ENCODE measurements around the gene WDR45. TPM values are rescaled to one million over a fixed set of nuclear protein-coding genes. Genes with fewer than 3 reads are reported as not detected.

Gene WDR45
- polyA plus RNA-seq, 1 donor (not counting 4 experiments of a cell fraction or from before 2014, with no cell fraction given), result 43.1 TPM

DNA sequence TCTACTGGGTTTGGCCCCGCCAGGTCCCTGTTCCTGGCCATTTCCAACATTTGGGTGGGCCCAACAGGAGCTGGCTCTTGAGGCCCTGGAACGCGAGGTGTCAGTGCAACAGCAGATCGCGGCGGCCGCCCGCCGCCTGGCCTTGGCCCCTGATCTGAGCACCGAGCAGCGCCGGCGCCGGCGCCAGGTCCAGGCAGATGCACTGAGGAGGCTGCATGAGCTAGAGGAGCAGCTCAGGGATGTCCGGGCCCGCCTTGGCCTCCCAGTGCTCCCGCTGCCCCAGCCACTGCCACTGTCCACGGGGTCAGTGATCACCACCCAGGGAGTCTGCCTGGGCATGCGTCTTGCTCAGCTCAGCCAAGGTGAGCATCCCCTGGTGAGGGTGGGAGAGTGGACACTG, 15.4 kb downstream of the WDR45 start:
- H3K4me2 ChIP-seq (ENCODE audit: control insufficient read depth, extremely low read depth, insufficient read depth, low read depth, low read length), result no peak overlapping the region
- DNase-seq (ENCODE audit: low read depth, low spot score) (no peak), FAIRE-seq (no peak)
- H3K36me3 ChIP-seq (ENCODE audit: control insufficient read depth in 2 of 2, extremely low read depth in 1 of 2, insufficient read depth in 2 of 2, low read length in 2 of 2), result peaks cover 8 to 23% of the 10 kb centered on the region in 2 experiments
- H2AFZ ChIP-seq (ENCODE audit: control insufficient read depth, low read length), result no peak overlapping the region
- no peaks in the 10 kb centered on the region for H3K9me1 ChIP-seq (ENCODE audit: control insufficient read depth, extremely low read depth, insufficient read depth, low read length)
- dilution Hi-C loops (cut with MboI; ENCODE audit: extremely low pct_ligation_motif_present, low sequenced_read_pairs), result no loop called here
- no peaks in the 10 kb centered on the region for H4K20me1 ChIP-seq (ENCODE audit: control insufficient read depth, extremely low read depth, insufficient read depth, low read length)
- no peaks in the 10 kb centered on the region for H3K9me3 ChIP-seq (ENCODE audit: control insufficient read depth, low read depth, low read length)
- no peak overlapping the region for H3K9ac ChIP-seq (ENCODE audit: control insufficient read depth, extremely low read depth, insufficient read depth, low read length)
- H3K4me1 ChIP-seq (ENCODE audit: control insufficient read depth, extremely low read depth, insufficient read depth, low read length), result peaks cover 5% of the 10 kb centered on the region
- H3K27me3 ChIP-seq (ENCODE audit: control insufficient read depth, extremely low read depth, insufficient read depth, low read length), result no peaks in the 10 kb centered on the region
- TF ChIP-seq, protein P1, sequence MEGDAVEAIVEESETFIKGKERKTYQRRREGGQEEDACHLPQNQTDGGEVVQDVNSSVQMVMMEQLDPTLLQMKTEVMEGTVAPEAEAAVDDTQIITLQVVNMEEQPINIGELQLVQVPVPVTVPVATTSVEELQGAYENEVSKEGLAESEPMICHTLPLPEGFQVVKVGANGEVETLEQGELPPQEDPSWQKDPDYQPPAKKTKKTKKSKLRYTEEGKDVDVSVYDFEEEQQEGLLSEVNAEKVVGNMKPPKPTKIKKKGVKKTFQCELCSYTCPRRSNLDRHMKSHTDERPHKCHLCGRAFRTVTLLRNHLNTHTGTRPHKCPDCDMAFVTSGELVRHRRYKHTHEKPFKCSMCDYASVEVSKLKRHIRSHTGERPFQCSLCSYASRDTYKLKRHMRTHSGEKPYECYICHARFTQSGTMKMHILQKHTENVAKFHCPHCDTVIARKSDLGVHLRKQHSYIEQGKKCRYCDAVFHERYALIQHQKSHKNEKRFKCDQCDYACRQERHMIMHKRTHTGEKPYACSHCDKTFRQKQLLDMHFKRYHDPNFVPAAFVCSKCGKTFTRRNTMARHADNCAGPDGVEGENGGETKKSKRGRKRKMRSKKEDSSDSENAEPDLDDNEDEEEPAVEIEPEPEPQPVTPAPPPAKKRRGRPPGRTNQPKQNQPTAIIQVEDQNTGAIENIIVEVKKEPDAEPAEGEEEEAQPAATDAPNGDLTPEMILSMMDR (optimal IDR thresholded peaks at IDR 0.05 in 1 of 3, IDR thresholded peaks at IDR 0.05 in 1 of 3, conservative IDR thresholded peaks at IDR 0.05 in 1 of 3; ENCODE audit: extremely low read depth in 1 of 3, insufficient read depth in 2 of 3, low read length in 3 of 3), result no peak
- no peak for TF ChIP-seq EZH2 (IDR thresholded peaks at IDR 0.05; ENCODE audit: low read length)
- no peak overlapping the region for H3K4me3 ChIP-seq (ENCODE audit: control insufficient read depth in 2 of 3, extremely low read depth in 1 of 3, insufficient read depth in 2 of 3, low read depth in 1 of 3, low read length in 3 of 3)
- H3K27ac ChIP-seq (ENCODE audit: control insufficient read depth, insufficient read depth, low read length), result no peak overlapping the region
- H3K79me2 ChIP-seq (ENCODE audit: control insufficient read depth, insufficient read depth, low read length), result peaks cover 17% of the 10 kb centered on the region

GRCh38 chrX:49063715-49064114, 16.0 kb downstream of the WDR45 start:
- no peaks in the 10 kb centered on the region for H3K27me3 ChIP-seq (ENCODE audit: control insufficient read depth, extremely low read depth, insufficient read depth, low read length)
- peaks cover 17% of the 10 kb centered on the region for H3K79me2 ChIP-seq (ENCODE audit: control insufficient read depth, insufficient read depth, low read length)
- no peaks in the 10 kb centered on the region for H3K9me3 ChIP-seq (ENCODE audit: control insufficient read depth, low read depth, low read length)
- DNase-seq (ENCODE audit: low read depth, low spot score) (no peak), FAIRE-seq (no peak)
- no peaks in the 10 kb centered on the region for H3K9me1 ChIP-seq (ENCODE audit: control insufficient read depth, extremely low read depth, insufficient read depth, low read length)
- H3K27ac ChIP-seq (ENCODE audit: control insufficient read depth, insufficient read depth, low read length), result no peak overlapping the region
- peaks cover 5% of the 10 kb centered on the region for H3K4me1 ChIP-seq (ENCODE audit: control insufficient read depth, extremely low read depth, insufficient read depth, low read length)
- dilution Hi-C loops (cut with MboI; ENCODE audit: extremely low pct_ligation_motif_present, low sequenced_read_pairs), result no loop called here
- peaks cover 8 to 20% of the 10 kb centered on the region in 2 experiments for H3K36me3 ChIP-seq (ENCODE audit: control insufficient read depth in 2 of 2, extremely low read depth in 1 of 2, insufficient read depth in 2 of 2, low read length in 2 of 2)
- no peak overlapping the region for H2AFZ ChIP-seq (ENCODE audit: control insufficient read depth, low read length)
- no peak overlapping the region for H3K4me3 ChIP-seq (ENCODE audit: control insufficient read depth in 2 of 3, extremely low read depth in 1 of 3, insufficient read depth in 2 of 3, low read depth in 1 of 3, low read length in 3 of 3)
- H3K4me2 ChIP-seq (ENCODE audit: control insufficient read depth, extremely low read depth, insufficient read depth, low read depth, low read length), result no peak overlapping the region
- no peaks in the 10 kb centered on the region for H4K20me1 ChIP-seq (ENCODE audit: control insufficient read depth, extremely low read depth, insufficient read depth, low read length)
- no peak for TF ChIP-seq EZH2 (IDR thresholded peaks at IDR 0.05; ENCODE audit: low read length)
- TF ChIP-seq, protein P1 (optimal IDR thresholded peaks at IDR 0.05 in 1 of 3, IDR thresholded peaks at IDR 0.05 in 1 of 3, conservative IDR thresholded peaks at IDR 0.05 in 1 of 3; ENCODE audit: extremely low read depth in 1 of 3, insufficient read depth in 2 of 3, low read length in 3 of 3), result no peak
- no peak overlapping the region for H3K9ac ChIP-seq (ENCODE audit: control insufficient read depth, extremely low read depth, insufficient read depth, low read length)
